T1000 (cell line): Measurements from ENCODE around the gene ZNF563.
"Not testable (repeated sequence)": the region's sequence is repeated elsewhere in the genome, so short reads cannot be mapped to it uniquely, and the experiment has no call there.

Source experiments
- DNase-seq: peaks from one replicate; lab custom pipeline; 2025; ENCODE audit warnings: mixed read lengths; lab: John Stamatoyannopoulos, UW

The ZNF563 gene

DNA sequence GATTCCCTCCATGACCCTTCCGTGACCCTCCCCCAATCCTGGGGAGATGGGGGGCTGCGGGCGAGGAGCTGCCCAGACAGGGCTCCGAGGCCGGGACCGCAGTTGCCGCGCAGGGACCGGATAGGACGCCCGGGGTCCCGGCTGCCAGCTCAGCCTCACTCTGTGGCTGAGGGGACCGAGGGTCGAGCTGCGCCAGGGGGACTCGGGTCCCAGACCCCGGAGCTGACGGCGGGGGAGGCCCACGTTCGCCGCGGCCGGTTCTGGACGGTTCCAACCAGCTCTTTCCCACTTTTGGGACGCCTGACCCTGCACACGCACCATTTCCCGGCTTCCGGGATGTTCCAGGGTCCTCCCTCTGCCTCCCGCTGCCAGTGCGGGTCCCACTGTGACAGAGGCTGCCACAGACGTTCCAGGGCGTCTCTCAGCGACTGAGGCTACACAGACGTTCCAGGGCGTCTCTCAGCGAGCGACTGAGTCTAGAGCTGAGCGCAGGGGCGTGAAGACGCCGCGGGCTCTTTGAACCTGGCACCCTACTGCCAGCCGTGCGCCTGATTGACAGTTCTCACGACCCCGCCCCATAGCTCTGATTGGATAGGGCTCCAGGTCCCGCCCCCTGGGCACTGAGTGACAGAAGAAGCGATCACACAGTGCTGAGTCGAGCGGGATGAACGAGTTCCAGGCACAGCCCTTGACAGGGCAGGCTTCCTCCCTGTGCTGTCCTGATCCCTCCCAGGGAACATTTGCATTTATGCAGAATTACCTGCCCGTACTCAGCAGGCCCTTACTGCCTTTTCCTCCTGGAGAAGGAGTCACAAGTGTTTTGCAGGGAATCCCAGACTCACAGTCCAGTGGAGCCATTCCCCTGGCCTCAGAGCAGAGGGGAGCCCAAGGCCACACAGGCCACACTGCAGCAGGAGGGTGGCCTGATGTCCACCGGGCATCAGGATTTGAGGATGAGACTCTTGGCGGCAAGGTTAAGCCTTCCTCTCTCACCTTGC, at the start of gene ZNF563:
Gene ZNF563 (minus strand): TSS at position 472 of the 998 bp plus-strand sequence. CDS start 151 bp downstream, at position 321.
- DNase-seq, result peak; percentile 94

DNA sequence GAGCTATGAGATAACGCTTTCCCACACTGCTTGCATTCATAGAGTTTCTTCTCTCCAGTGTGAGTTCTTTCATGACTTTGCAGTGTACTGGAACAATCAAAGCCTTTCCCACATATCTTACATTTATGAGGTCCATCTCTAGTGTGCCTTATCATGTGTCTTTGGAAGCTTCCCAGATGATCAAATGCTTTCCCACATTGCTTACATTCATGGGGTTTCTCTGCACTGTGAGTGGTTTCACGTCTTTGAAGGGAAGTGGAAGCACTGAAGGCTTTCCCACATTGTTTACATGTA, 47.0 kb upstream of the ZNF563 start:
- DNase-seq, result no peak

DNA sequence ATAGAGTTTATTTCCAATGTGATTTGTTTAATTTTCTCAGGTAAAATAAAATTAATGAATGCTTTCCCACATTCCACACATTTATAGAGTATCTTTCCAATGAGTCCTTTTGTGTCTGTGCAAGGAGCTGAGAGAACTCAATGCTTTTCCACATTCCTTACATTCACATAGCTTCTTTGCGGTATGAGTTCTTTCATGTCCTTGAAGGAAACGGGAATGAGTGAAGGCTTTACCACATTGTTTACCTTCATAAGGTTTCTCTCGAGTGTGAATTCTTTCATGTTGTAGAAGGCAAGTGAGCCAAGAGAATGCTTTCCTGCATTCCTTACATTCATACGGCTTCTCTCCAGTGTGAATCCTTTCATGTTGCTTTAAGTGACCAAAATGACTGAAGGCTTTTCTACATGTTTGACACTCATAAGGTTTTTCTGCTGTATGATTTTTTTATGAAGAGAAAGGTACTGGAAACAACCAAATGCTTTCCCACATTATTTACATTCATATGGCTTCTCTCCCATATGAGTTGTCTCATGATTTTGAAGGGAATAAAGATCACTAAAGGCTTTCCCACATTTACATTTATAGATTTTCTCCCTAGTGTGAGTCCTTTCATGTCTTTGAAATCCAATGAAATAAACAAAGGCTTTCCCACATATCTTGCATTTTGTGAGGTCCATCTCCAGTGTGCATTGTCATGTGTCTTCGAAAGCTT, 46.5 kb upstream of the ZNF563 start:
- no peak for DNase-seq

DNA sequence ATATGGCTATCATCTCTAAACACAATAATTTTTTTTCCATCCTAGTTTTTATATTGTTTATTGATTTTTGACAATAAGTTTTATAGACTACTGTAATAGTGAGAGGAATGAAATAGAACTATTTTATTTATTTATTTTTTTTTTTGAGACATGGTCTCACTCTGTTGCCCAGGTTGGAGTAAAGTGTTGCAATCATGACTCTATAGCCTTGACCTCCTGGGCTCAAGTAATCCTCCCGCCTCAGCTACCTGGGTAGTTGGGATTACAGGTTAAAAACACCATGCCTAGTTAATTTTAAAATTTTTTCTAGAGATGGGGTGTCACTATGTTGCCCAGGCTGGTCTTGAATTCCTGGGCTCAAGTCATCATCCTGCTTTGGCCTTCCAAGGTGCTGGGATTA, 40.6 kb upstream of the ZNF563 start:
- no peak for DNase-seq

DNA sequence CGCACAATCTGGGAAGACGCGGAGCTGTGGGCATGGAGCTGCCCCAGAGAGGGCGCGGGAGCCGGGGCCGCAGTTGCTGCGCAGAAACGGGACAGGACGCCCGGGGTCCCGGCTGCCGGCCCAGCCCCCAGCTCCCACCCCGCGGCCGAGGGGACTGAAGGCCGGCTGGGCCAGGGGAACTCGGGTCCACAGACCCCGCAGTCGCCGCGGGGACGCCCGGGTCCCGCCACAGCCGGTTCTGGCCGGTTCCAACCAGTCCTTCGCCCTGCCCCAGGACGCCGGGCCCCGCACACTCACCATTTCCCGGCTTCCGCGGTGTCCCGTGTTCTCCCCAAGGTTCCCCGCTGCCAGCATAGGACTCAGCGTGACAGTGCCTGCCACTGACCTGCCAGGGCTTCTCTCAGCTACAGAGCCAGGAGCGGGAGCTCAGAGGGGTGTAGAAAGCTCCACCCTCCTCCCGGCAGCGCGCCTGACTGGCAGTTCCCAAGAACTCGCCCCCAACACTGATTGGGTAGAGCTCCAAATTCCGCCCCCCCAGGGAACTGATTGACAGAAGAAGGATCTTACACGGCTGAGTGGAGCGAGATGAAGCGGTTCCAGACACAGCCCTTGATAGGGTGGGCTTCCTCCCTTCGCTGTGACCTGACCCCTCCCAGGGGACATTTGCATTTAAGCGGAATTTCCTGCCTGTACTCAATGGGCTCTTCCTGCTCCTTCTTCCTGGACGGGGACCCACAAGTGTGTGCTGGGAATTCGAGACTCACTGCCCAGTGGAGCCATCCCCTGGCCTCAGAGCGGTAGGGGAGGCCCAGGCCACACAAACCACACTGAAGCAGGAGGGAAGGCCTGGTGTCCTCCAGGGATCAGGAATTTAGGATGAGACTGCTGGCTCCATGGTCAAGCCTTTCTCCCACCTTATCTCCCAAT, 32.1 kb upstream of the ZNF563 start, which contains the start of gene ZNF442:
Gene ZNF442 (minus strand): TSS at position 448 of the 927 bp plus-strand sequence. CDS start 2,052 bp downstream, outside the sequence.
- DNase-seq, result peak; percentile 92

DNA sequence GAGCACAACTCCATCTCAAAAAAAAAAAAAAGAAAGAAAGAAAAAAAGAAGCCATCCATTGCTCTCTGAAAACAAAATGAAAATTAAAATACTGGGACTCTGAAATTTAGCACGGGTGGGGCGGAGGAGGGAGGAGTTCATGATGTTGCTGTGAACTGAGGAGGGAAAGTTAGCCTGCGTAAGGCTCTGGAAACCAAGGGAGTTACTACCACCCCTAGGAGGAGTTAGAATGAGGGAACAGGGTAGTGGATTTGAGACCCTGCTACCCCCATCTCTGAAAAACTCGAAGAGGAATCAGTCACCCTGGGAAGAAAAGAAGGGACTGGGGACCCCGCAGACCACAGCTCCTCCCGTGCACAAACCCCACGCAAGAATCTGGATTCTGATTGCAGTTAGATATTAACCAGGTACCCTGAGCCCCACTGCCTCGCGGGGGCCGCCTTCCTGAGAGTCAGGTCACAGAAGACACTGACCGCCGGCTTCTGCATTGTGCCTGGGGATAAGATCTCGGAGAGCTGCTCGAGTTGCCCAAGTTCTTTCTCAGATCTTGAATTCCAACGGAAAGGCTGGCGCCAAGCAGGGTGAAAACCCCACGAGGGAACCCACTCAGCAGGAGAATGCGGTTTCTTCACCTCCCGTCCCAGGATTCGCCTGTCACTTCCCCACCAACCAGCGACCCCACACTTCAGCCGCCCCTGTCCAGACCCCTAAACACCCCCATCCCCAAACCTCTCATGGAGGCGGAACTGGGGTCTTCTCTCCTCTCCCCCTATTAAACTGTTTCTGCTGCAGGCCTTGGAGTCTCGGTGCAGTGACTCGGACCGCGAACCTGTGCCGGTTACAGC, 31.2 kb upstream of the ZNF563 start:
- DNase-seq, result peak; percentile 29

DNA sequence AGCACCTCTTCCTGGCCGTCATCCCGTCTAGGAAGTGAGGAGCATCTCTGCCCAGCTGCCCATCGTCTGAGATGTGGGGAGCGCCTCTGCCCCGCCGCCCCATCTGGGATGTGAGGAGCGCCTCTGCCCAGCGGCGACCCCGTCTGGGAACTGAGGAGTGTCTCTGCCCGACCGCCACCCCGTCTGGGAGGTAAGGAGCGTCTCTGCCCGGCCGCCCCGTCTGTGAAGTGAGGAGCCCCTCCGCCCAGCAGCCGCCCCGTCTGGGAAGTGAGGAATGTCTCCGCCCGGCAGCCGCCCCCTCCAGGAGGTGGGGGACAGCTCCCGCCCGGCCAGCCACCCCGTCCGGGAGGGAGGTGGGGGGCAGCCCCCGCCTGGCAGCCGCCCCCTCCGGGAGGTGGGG, 28.8 kb upstream of the ZNF563 start:
- not testable (repeated sequence) for DNase-seq

DNA sequence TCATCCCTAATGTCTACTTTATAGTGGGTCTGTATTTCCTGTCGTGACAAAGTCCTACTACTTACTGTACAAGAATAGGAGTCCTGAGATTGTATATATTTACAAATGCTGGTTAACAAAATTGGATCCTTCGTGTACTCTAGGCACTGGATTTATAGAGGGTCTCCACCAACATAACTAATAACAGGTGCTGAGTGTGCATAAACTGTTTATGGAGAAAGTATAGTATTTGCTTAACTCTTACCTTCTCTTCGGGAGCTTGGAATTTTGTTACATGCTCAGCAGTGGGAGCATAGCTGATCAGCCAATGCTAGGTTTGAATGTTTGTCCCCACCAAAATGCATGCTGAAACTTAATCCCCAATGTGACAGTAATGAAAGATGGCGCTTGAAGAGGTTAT, 19.9 kb upstream of the ZNF563 start:
- no peak for DNase-seq

DNA sequence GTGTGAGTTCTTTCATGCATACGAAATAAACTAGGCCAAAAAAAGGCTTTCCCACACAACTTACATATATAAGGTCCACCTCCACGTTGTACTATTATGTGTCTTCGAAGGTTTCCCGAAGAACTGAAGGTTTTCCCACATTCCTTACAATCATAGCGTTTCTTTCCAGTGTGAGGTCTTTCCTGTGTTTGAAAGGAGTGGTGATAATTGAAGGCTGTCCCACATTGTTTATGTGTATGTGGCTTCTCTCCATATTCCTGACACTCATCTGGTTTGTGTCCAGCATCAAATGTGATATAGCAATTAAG, 17.4 kb upstream of the ZNF563 start:
- DNase-seq, result no peak

DNA sequence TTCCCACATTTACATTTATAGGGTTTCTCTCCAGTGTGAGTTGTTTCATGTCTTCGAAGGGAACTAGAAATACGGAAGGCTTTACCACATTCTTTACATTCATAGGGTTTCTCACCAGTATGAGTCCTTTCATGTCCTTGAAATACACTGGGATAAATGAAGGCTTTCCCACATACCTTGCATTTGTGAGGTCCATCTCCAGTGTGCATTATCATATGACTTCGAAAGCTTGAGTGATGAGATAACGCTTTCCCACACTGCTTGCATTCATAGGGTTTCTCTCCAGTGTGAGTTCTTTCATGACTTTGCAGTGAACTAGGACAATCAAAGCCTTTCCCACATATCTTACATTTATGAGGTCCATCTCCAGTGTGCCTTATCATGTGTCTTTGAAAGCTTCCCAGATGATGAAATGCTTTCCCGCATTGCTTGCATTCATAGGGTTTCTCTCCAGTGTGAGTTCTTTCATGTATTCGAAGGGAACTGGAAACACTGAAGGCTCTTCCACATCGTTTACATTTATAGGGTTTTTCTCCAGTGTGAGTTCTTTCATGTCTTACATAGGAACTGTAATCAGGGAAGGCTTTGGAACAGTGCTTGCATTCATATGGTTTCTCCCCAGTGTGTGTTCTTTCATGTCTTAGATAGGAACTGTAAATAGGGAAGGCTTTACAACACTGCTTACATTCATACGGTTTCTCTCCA, 16.9 kb upstream of the ZNF563 start:
- no peak for DNase-seq

DNA sequence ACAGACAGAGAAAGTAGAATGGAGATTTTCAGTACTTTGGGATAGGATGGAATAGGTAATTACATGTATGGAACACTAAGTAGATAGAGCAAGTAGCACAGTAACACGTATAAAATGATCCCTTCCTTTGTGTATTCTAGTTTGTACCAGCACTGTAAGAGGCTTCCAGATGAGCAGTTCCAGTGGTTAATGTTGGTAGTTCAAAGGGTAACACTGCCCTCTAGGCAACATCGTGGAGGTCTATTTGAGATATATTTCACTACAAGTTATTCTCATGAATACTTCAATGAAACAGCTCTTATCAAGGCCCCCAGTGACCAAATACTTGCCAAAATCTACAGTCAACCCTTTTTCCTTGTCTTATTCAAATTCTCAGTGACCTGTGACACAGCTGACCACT, 13.5 kb upstream of the ZNF563 start:
- DNase-seq, result no peak

DNA sequence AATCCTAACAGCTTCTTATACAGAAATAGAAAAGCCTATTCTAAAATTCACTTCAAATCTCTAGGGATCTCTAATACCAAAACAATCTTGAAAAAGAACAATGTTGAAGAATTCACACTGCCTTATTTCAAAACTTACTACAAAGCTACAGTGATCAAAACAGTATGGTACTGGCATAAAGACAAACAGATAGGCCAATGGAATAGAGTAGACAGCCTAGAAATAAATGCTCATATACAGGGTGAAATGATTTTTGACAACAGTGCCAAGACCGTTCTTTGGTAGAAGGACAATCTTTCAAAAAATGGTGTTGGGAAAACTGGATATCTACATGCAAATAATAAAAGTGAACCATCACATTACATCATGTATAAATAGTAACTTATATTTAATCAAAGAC, 11.8 kb upstream of the ZNF563 start:
- no peak for DNase-seq

DNA sequence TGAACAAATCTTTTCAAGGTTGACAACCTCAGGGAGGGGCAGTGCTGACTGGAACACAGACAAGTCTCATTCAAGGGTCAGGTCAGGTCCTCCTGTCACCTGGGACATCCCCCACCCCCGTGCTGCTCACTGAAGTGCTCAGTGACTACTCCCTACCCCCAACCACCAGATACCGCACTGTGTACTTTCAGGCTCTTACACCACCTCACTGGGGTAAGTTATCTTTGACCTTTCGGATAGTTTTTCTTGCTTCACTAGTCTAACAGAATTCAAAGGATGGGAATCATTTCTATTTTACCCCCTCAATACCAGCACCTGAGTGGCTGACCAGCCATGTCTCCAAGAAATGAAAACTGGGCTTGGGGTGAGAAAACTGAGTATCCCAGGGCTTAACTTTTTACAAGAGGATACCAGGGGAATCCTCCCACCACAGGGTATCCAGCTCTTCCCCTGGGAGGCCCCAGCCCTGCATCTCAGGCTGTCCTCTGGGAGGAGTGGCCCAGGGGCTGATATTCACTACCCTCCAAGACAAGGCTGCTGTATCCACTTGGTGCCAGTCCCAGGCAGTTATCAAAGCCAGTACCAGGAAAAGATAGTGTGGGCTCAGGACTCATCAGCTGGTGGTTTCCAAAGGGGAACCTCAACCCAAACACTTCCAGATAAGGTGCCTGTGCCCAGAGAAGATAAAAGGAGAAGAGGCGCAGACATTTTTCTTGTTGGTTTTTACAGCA, 2.1 kb downstream of the ZNF563 start:
- DNase-seq, result no peak

DNA sequence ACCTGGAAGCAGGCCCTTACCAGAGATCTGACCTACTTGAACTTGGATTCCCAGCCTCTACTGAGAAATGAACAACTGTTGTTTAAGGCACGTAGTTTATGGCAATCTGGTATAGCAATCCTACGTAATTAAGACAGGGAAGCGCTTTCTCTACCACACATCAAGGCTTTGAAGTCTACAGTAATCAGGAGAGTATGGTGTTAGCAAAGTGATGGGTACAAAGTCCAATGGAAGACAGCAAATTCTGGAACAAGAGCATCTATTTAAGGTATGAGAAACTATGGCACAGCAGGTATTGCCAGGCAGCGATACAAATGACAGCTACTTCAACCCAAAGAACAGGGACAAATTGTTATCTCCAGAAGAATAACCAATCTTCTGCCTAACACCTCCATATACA, 3.1 kb downstream of the ZNF563 start:
- DNase-seq, result no peak

DNA sequence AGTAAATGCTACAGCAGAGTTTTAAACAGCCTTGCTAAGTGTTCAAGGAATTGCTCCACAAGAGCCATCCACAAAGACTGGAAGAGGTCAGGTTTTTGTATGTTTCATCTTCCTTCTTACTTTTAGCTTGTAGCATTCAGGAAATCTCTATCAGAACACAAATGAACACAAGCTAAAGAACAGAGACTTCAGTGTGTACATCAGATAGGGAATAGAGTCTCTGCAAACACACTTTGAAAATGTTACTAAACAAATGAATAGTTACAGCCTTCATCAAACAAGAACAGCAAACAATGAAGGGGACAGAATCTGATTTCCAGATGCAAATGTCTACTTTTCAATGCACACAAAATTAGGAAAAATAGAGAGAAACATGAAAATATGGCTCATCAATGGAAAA, 7.7 kb downstream of the ZNF563 start:
- DNase-seq, result no peak

DNA sequence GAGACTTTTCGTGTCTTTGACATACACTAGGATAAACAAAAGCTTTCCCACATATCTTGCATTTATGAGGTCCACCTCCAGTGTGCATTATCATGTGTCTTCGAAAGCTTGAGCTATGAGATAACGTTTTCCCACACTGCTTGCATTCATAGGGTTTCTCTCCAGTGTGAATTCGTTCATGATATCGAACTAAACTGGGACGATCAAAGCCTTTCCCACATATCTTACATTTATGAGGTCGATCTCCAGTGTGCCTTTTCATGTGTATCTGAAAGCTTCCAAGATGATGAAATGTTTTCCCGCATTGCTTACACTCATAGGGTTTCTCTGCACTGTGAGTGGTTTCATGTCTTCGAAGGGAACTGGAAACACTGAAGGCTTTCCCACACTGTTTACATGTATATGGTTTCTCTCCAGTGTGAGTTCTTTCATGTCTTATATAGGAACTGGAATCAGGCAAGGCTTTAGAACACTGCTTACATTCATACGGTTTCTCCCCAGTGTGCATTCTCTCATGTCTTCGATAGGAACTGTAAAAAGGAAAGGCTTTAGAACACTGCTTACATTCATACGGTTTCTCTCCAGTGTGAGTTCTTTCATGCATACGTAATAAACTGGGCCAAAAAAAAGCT, 14.5 kb downstream of the ZNF563 start:
- DNase-seq, result no peak

DNA sequence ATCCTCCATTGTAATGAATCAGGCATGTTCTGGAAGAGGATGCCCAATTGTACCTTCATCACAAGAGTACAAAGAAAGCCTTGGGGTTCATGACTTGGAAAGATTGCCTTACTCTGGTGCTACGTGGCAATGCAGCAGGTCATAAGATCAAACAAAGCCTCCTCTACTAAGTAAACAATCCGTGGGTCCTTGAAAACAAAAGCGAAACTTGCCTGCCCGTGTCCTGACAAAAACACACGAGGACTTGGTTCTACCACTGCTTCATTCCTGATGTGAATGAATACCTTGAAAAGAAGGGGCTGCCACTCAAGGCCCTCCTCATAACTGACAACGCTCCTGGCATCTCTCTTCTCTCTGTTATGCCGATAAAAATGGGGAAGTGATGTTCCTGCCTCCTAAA, 18.9 kb downstream of the ZNF563 start:
- DNase-seq, result no peak

DNA sequence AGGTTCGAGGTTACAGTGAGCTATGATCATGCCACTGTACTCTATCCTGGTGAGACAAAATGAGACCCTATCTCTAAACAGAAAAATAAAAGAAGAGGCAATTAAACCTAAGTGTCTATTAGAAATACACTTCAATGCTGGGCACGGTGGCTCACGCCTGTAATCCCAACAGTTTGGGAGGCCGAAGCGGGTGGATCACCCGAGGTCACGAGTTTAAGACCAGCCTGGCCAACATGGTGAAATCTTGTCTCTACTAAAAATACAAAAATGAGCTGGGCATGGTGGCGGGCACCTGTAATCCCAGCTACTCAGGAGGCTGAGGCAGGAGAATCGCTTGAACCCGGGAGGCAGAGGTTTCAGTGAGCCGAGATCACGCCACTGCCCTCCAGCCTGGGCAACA, 24.5 kb downstream of the ZNF563 start:
- DNase-seq, result not testable (repeated sequence)

DNA sequence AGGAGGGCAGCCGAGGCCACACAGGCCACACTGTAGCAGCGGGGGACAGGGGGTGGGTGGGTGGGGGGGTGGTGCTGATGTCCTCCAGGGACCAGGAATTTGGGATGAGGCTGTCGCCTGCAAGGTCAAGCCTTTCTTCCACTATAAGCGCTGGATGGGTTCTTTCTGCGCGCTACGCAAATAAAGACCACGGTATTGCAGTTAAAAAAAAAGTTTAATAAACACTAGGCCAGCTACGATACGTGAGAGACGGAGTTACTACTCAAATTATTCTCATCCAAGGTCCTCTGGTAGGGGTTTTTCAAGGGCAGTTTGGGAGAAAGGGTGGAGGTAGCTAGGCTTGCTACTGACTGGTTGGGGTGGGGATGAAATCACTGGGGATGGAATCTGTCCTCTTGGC, 38.2 kb downstream of the ZNF563 start:
- no peak for DNase-seq
